ENCODE results near the gene SIN3A.
"Not testable (repeated sequence)": the region's sequence is repeated elsewhere in the genome, so short reads cannot be mapped to it uniquely, and the experiment has no call there.

SIN3A gene

DNA sequence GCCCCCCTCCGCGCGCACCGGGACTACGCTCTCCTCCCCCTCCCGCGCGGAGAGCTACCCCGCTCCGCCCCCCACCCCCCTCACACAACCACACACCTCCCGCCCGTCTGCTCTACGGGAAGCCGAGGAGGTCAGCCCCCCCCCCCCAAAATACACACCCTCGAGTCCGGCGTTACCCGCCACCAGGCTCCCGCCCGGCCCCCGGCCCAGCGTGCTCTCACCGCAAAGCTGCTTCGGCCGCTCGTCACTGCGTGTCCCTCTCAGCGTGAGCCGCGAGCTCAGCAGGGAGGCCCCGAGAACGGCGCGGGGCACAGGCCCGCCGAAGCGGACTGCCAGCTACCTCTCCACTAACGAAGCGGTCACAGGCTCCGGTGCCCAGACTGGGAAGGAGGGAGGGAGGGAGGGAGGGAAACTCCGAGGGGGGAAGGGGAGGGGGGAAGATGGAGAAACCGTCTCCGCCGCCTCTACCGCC, 252 bp downstream of the SIN3A start:
- DNase-seq = no peak
- Histone ChIP-seq H3K36me3 (ENCODE audit: control insufficient read depth in 4 of 4, insufficient read depth in 4 of 4, low read length in 3 of 4) (peaks cover 0 to 13% (median 1%) of the 10 kb centered on the region in 4 experiments), H3K27me3 (replicated peaks in 2 of 5; ENCODE audit: control insufficient read depth in 4 of 5, insufficient read depth in 5 of 5, low read length in 4 of 5) (no peaks in the 10 kb centered on the region), H3K27ac (ENCODE audit: insufficient read depth in 1 of 2, low read depth in 1 of 2, low read length in 2 of 2, poor library complexity in 1 of 2, severe bottlenecking in 2 of 2) (peak overlapping the region; percentile 66 to 89), H3K4me3 (ENCODE audit: control insufficient read depth in 1 of 7, extremely low read depth in 1 of 7, insufficient read depth in 4 of 7, low read depth in 2 of 7, low read length in 6 of 7) (peak overlapping the region; percentile 74 to 96 (median 87)), H3K9me3 (ENCODE audit: control extremely low read depth in 1 of 5, control insufficient read depth in 4 of 5, insufficient read depth in 2 of 5, low read depth in 1 of 5, low read length in 4 of 5) (no peaks in the 10 kb centered on the region), H3K4me1 (ENCODE audit: control extremely low read depth in 1 of 4, control insufficient read depth in 4 of 4, insufficient read depth in 4 of 4, low read length in 3 of 4) (peaks cover 1 to 43% (median 37%) of the 10 kb centered on the region in 4 experiments)
- WGBS (ENCODE audit: insufficient coverage) = 20% methylated on average over 1 of the region's 45 CpGs
- ChIA-PET POLR2A (interaction anchor here (0.6 to 2.5 kb wide), 3 partner anchors 15 to 112 kb away, joined by 3 to 13 read pairs (median 4); partner anchors contain the start of gene MAN2C1), CTCF (interaction anchor here (0.9 to 1.6 kb wide), 3 partner anchors 40 to 189 kb away, joined by 3 to 5 read pairs (median 4); partner anchors contain the start of gene IMP3)

DNA sequence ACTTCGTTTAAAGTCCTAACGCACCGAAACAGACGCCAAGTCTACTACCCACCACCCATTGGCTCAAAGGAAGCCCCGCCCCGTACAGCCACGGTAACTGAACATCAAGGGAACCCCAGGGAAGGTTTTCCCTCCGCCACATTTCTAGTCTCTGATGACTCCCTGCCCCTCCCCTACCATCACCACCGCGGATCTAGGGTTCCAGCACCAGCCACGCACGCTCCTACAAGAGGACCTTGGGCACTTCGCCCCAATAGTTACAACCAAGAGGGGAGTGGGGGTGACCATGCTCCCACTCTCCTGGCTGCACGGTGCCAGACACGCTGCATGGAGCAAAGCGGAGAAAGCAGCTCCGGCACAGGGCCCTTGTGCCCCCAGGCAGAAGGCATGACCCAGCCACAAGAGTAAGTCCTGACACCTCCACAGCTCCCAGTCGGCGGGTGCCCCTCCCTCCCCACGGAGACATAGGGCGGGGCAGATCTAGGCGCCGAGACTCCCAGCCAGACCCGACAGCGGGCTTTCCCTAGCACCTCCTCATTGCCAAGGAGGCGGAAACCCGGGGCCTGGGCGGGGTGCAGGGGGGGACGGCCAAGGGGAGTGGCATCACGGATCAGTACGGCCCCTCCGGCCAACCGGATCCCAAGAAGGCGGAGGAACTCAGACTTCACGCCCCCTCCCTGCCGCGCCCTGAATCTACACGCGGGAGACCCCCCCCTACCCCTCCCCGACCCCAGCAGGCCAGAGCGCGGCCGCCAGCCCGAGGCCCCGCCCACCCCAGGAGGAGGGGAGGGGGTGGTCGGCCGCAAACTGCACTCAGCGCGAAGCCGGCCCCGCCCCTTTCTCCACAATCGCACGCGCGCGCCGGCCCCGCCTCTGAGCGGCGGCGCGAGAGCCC, 936 bp downstream of the SIN3A start:
- ChIA-PET CTCF (no interaction called here), POLR2A (interaction anchor here (0.6 to 2.5 kb wide), 4 partner anchors 15 to 1710 kb away, joined by 3 to 13 read pairs (median 4); partner anchors contain the start of gene MAN2C1)
- H3K4me1 ChIP-seq (ENCODE audit: control extremely low read depth in 1 of 4, control insufficient read depth in 4 of 4, insufficient read depth in 4 of 4, low read length in 3 of 4) = peaks cover 1 to 45% (median 35%) of the 10 kb centered on the region in 4 experiments
- peaks cover 0 to 19% (median 5%) of the 10 kb centered on the region in 4 experiments for H3K36me3 ChIP-seq (ENCODE audit: control insufficient read depth in 4 of 4, insufficient read depth in 4 of 4, low read length in 3 of 4)
- H3K4me3 ChIP-seq (ENCODE audit: control insufficient read depth in 1 of 7, extremely low read depth in 1 of 7, insufficient read depth in 4 of 7, low read depth in 2 of 7, low read length in 6 of 7) = peak overlapping the region; percentile 57 to 92 (median 80)
- no peaks in the 10 kb centered on the region for H3K9me3 ChIP-seq (ENCODE audit: control extremely low read depth in 1 of 5, control insufficient read depth in 4 of 5, insufficient read depth in 2 of 5, low read depth in 1 of 5, low read length in 4 of 5)
- no peaks in the 10 kb centered on the region for H3K27me3 ChIP-seq (replicated peaks in 2 of 5; ENCODE audit: control insufficient read depth in 4 of 5, insufficient read depth in 5 of 5, low read length in 4 of 5)
- DNase-seq = peak; percentile 97 to 99 (median 99)
- H3K27ac ChIP-seq (ENCODE audit: insufficient read depth in 1 of 2, low read depth in 1 of 2, low read length in 2 of 2, poor library complexity in 1 of 2, severe bottlenecking in 2 of 2) = peak overlapping the region in 1 of 2 experiments; percentile 54
- WGBS (ENCODE audit: insufficient coverage) = 0% methylated on average over 20 of the region's 62 CpGs

DNA sequence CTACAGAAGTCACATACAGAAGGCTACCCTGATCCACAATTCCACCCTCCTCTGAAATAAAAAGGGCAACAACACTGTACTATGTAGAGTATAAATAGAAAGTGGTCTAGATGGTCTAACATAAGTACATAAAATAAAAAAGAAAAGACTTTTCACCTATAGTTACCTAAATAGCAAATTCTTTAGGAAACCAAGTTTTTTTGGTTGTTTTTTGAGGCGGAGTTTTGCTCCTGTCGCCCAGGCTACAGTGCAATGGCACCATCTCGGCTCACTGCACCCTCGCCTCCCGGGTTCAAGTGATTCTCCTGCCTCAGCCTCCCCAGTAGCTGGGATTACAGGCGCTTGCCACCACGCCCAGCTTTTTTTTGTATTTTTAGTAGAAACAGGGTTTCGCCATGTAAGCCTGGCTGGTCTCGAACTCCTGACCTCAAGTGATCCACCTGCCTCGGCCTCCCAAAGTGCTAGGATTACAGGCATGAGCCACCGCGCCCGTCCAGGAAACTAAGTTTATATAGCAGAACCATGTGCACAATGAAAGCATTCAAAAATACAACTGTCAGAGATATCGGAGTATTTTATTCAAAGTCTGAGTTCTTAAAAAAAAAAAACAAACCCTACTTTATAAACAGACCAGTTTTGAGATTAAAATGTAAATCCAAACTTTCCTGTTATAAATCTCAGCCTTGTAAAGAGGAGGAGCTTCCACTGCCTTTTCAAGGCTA, 1.7 kb downstream of the SIN3A start:
- H3K27ac ChIP-seq (ENCODE audit: insufficient read depth in 1 of 2, low read depth in 1 of 2, low read length in 2 of 2, poor library complexity in 1 of 2, severe bottlenecking in 2 of 2) = peak overlapping the region in 1 of 2 experiments; percentile 54
- WGBS (ENCODE audit: insufficient coverage) = 73% methylated on average over 13 of the region's 14 CpGs

DNA sequence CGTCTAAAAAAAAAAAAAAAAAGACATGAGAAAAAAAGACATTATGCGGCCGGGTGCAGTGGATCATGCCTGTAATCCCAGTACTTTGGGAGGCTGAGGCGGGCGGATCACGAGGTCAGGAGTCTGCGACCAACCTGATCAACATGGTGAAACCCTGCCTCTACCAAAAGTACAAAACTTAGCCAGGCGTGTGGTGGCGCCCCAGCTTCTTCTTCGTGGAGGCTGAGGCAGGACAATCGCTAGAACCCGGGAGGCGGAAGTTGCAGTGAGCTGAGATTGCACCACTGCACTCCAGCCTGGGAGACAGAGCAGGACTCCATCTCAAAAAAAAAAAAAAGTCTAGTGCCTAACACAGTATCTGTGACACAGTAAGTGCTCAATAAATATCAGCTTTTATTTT, 3.3 kb downstream of the SIN3A start:
- WGBS (ENCODE audit: insufficient coverage) = 97% methylated on average over 8 of the region's 13 CpGs
- H3K27me3 ChIP-seq (replicated peaks in 2 of 5; ENCODE audit: control insufficient read depth in 4 of 5, insufficient read depth in 5 of 5, low read length in 4 of 5); H3K9me3 ChIP-seq (ENCODE audit: control extremely low read depth in 1 of 5, control insufficient read depth in 4 of 5, insufficient read depth in 2 of 5, low read depth in 1 of 5, low read length in 4 of 5); H3K27ac ChIP-seq (ENCODE audit: insufficient read depth in 1 of 2, low read depth in 1 of 2, low read length in 2 of 2, poor library complexity in 1 of 2, severe bottlenecking in 2 of 2); POLR2A ChIA-PET; DNase-seq; H3K4me3 ChIP-seq (ENCODE audit: control insufficient read depth in 1 of 7, extremely low read depth in 1 of 7, insufficient read depth in 4 of 7, low read depth in 2 of 7, low read length in 6 of 7): not testable (repeated sequence)
- peaks cover 1 to 39% (median 29%) of the 10 kb centered on the region in 4 experiments for H3K4me1 ChIP-seq (ENCODE audit: control extremely low read depth in 1 of 4, control insufficient read depth in 4 of 4, insufficient read depth in 4 of 4, low read length in 3 of 4)
- CTCF ChIA-PET = interaction anchor here (1.2 kb wide), 1 partner anchor 80 kb away, joined by 3 read pairs; the partner anchor contains the start of gene MAN2C1
- H3K36me3 ChIP-seq (ENCODE audit: control insufficient read depth in 4 of 4, insufficient read depth in 4 of 4, low read length in 3 of 4) = peaks cover 0 to 25% (median 6%) of the 10 kb centered on the region in 4 experiments

More for the DNA sequence above, 1.7 kb downstream of the SIN3A start:
- Histone ChIP-seq H3K27me3 (replicated peaks in 2 of 5; ENCODE audit: control insufficient read depth in 4 of 5, insufficient read depth in 5 of 5, low read length in 4 of 5) (no peaks in the 10 kb centered on the region), H3K4me1 (ENCODE audit: control extremely low read depth in 1 of 4, control insufficient read depth in 4 of 4, insufficient read depth in 4 of 4, low read length in 3 of 4) (peaks cover 1 to 45% (median 35%) of the 10 kb centered on the region in 4 experiments), H3K36me3 (ENCODE audit: control insufficient read depth in 4 of 4, insufficient read depth in 4 of 4, low read length in 3 of 4) (peaks cover 0 to 19% (median 5%) of the 10 kb centered on the region in 4 experiments), H3K9me3 (ENCODE audit: control extremely low read depth in 1 of 5, control insufficient read depth in 4 of 5, insufficient read depth in 2 of 5, low read depth in 1 of 5, low read length in 4 of 5) (no peaks in the 10 kb centered on the region), H3K4me3 (ENCODE audit: control insufficient read depth in 1 of 7, extremely low read depth in 1 of 7, insufficient read depth in 4 of 7, low read depth in 2 of 7, low read length in 6 of 7) (peak overlapping the region; percentile 57 to 86 (median 80))
- POLR2A ChIA-PET = interaction anchor here (0.6 kb wide), 2 partner anchors 15 to 1711 kb away, joined by 3 to 4 read pairs; no protein-coding TSS in a partner anchor
- DNase-seq = no peak
- CTCF ChIA-PET = no interaction called here

DNA sequence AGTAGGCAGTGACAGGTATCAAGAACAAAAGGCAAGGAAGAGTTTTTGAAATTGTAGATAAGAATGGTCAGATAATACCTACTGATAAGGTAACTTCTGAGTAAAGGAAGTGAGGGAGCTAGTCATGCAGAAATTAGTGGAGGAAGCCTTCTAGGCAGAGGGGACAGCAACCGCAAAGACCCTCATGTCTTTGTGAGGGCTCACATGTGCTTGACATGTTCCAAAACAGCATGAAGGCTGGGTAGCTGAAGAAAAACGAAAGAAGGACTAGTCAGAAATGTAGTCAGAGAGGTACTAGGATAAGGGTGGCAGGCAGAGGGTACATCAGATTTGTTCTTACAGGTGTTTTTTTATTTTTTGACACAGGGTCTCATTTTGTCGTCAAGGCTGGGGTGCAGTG, 5.3 kb downstream of the SIN3A start:
- H3K4me1 ChIP-seq (ENCODE audit: control extremely low read depth in 1 of 4, control insufficient read depth in 4 of 4, insufficient read depth in 4 of 4, low read length in 3 of 4) = peaks cover 1 to 28% (median 19%) of the 10 kb centered on the region in 4 experiments
- H3K36me3 ChIP-seq (ENCODE audit: control insufficient read depth in 4 of 4, insufficient read depth in 4 of 4, low read length in 3 of 4) = peaks cover 4 to 35% (median 14%) of the 10 kb centered on the region in 4 experiments
- H3K9me3 ChIP-seq (ENCODE audit: control extremely low read depth in 1 of 5, control insufficient read depth in 4 of 5, insufficient read depth in 2 of 5, low read depth in 1 of 5, low read length in 4 of 5) = no peaks in the 10 kb centered on the region
- CTCF ChIA-PET = interaction anchor here (1.2 kb wide), 1 partner anchor 14 kb away, joined by 3 read pairs; no protein-coding TSS in a partner anchor
- no peak for DNase-seq
- no peak overlapping the region for H3K27ac ChIP-seq (ENCODE audit: insufficient read depth in 1 of 2, low read depth in 1 of 2, low read length in 2 of 2, poor library complexity in 1 of 2, severe bottlenecking in 2 of 2)
- no peak overlapping the region for H3K4me3 ChIP-seq (ENCODE audit: control insufficient read depth in 1 of 7, extremely low read depth in 1 of 7, insufficient read depth in 4 of 7, low read depth in 2 of 7, low read length in 6 of 7)
- H3K27me3 ChIP-seq (replicated peaks in 2 of 5; ENCODE audit: control insufficient read depth in 4 of 5, insufficient read depth in 5 of 5, low read length in 4 of 5) = no peaks in the 10 kb centered on the region
- POLR2A ChIA-PET = interaction anchor here (0.6 kb wide), 1 partner anchor 42 kb away, joined by 4 read pairs; no protein-coding TSS in a partner anchor
- 71% methylated on average over 3 of the region's 3 CpGs for WGBS (ENCODE audit: insufficient coverage)

DNA sequence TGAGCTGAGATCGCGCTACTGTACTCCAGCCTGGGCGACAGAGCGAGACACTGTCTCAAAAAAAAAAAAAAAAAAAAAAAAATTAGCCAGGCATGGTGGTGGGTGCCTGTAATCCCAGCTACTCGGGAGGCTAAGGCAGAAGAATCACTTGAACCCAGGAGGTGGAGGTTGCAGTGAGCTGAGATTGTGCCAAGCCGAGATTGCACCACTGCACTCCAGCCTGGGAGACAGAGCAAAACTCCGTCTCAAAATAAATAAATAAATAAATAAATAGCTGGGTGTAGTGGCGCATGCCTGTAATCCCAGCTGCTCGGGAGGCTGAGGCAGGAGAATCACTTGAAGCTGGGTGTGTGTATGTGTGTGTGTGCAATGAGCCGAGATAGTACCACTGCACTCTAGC, 6.2 kb downstream of the SIN3A start:
- 100% methylated on average over 1 of the region's 10 CpGs for WGBS (ENCODE audit: insufficient coverage)
- H3K4me3 ChIP-seq (ENCODE audit: control insufficient read depth in 1 of 7, extremely low read depth in 1 of 7, insufficient read depth in 4 of 7, low read depth in 2 of 7, low read length in 6 of 7); H3K27ac ChIP-seq (ENCODE audit: insufficient read depth in 1 of 2, low read depth in 1 of 2, low read length in 2 of 2, poor library complexity in 1 of 2, severe bottlenecking in 2 of 2); DNase-seq; H3K27me3 ChIP-seq (replicated peaks in 2 of 5; ENCODE audit: control insufficient read depth in 4 of 5, insufficient read depth in 5 of 5, low read length in 4 of 5); POLR2A ChIA-PET; H3K9me3 ChIP-seq (ENCODE audit: control extremely low read depth in 1 of 5, control insufficient read depth in 4 of 5, insufficient read depth in 2 of 5, low read depth in 1 of 5, low read length in 4 of 5): not testable (repeated sequence)
- Histone ChIP-seq H3K36me3 (ENCODE audit: control insufficient read depth in 4 of 4, insufficient read depth in 4 of 4, low read length in 3 of 4) (peaks cover 4 to 36% (median 14%) of the 10 kb centered on the region in 4 experiments), H3K4me1 (ENCODE audit: control extremely low read depth in 1 of 4, control insufficient read depth in 4 of 4, insufficient read depth in 4 of 4, low read length in 3 of 4) (peaks cover 1 to 26% (median 17%) of the 10 kb centered on the region in 4 experiments)
- CTCF ChIA-PET = interaction anchor here (0.8 kb wide), 1 partner anchor 8 kb away, joined by 6 read pairs; no protein-coding TSS in a partner anchor

All from common myeloid progenitor, CD34-positive (primary cell).